AG04449 (cell line): Measurements from ENCODE around the gene OR5K3.

Experiments
- CTCF ChIA-PET: fragments of 350-600 bp; formaldehyde crosslinking; extraction: SDS; loops from one replicate; lab custom pipeline; 2021; ENCODE audit warnings: antibody characterized with exemption; lab: Yijun Ruan, JAX
- POLR2A ChIA-PET: fragments of 400-600, 350-600 bp; formaldehyde crosslinking; extraction: SDS; loops from one replicate; lab custom pipeline; 2020; ENCODE audit warnings: antibody characterized with exemption, inconsistent platforms; lab: Yijun Ruan, JAX
- DNase-seq: peaks from one replicate; pipeline ENCODE4 v3.0.0-alpha.2; 2010; ENCODE audit warnings: low read depth, low spot score
- H3K4me3 ChIP-seq: 2 replicates; pipeline ENCODE4 v1.5.1; 2011; ENCODE audit warnings: low read depth, mild to moderate bottlenecking, control low read depth, low read length
- CTCF ChIP-seq: IDR thresholded peaks from one replicate; pipeline ENCODE4 v1.5.1; 2011; ENCODE audit warnings: mild to moderate bottlenecking, moderate library complexity, low read length, control low read depth, inconsistent platforms; ENCODE audit not compliant: insufficient read depth; ENCODE audit errors: missing control alignments

Gene OR5K3

DNA sequence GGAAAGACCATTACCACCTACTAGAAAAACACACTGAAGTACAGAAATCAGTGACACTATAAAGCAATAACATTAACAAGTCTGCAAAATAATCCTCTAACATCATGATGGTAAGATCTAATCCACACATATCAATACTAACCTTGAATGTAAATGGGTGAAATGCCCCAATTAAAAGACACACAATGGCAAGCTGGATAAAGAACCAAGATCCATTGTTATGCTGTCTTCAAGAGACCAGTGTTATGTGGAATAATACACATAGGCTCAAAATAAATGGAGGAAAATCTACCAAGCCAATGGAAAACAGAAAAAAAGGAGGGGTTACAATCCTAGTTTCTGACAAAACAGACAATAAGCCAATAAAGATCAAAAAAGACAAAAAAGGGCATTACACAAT lies 13.5 kb downstream of the OR5K3 start:
- DNase-seq = no peak
- H3K4me3 ChIP-seq = no peak overlapping the region
- POLR2A ChIA-PET = no interaction called here
- TF ChIP-seq CTCF = no peak
- CTCF ChIA-PET = no interaction called here

DNA sequence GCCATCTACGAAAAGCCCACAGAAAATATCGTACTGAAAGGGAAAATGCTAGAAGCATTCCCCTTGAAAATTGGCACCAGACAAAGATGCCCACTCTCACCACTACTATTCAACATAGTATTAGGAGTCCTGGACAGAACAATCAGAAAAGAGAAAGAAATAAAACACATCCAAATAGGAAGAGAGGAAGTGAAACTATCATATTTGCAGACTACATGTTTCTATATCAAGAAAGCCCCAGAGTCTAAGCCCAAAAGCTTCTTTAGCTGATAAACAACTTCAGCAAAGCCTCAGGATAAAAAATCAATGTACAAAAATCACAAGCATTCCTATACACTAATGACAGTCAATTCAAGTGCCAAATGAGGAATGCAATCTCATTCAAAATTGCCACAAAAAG lies 15.6 kb downstream of the OR5K3 start:
- CTCF ChIA-PET = no interaction called here
- TF ChIP-seq CTCF = no peak
- no peak for DNase-seq
- H3K4me3 ChIP-seq = no peak overlapping the region
- POLR2A ChIA-PET = no interaction called here

- ChIA-PET POLR2A (no interaction called here), CTCF (no interaction called here)
- no peak for DNase-seq
- H3K4me3 ChIP-seq = no peak overlapping the region
- TF ChIP-seq CTCF = no peak
These were observed 42.1 kb downstream of the OR5K3 start for GRCh38 chr3:98432575-98432974.

DNA sequence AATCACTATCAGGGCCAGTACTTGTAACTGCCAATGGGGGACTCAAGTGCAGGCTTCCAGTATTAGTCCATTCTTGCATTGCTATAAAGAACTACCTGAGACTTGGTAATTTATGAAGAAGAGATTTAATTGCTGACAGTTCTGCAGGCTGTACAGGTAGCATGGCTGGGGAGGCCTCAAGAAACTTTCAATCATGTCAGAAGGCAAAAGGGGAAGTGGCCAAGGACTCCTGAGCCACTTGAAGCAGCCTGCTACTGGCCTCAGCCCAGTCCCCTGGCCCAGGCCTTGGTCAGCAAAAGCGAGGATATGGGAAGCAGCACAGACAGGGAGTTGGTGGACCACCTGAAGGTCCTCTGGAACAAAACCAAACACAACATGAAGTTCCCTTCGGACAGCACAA lies 43.3 kb downstream of the OR5K3 start:
- no peak overlapping the region for H3K4me3 ChIP-seq
- no peak for TF ChIP-seq CTCF
- ChIA-PET POLR2A (no interaction called here), CTCF (no interaction called here)
- no peak for DNase-seq

GRCh38 chr3:98434412-98434811 lies 43.9 kb downstream of the OR5K3 start:
- ChIA-PET POLR2A (no interaction called here), CTCF (no interaction called here)
- no peak for DNase-seq
- TF ChIP-seq CTCF = no peak
- no peak overlapping the region for H3K4me3 ChIP-seq

DNA sequence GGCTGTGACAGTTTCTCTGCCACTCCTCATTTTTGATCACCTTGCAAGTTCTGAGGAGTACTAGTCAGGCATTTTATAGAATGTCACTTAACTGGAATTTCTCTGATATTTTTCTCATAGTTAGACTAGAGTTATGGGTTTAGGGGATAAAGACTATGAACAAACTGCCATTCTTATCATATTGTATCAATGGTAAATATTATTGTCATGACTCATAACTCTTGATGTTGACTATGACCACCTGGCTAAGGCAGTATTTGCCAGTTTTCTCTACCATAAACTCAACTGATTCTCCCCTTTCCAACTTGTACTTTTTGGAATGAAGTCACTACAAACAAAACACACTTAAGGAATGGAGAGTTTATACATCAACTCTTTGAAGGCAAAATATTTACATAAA lies 49.8 kb downstream of the OR5K3 start:
- no peak overlapping the region for H3K4me3 ChIP-seq
- TF ChIP-seq CTCF = no peak
- DNase-seq = no peak
- ChIA-PET POLR2A (no interaction called here), CTCF (no interaction called here)
